ENCODE data around the gene AQP12A.
"Not testable (repeated sequence)": the region's sequence is repeated elsewhere in the genome, so short reads cannot be mapped to it uniquely, and the experiment has no call there.

Gene AQP12A

GRCh38 chr2:240691631-240692420, at the start of gene AQP12A:
AQP12A (plus strand) TSS chr2:240691866; CDS start chr2:240691914, 48 bp downstream.
- not testable (repeated sequence) for DNase-seq

GRCh38 chr2:240642061-240642805, 49.4 kb upstream of the AQP12A start:
- DNase-seq = no peak

- no peak for DNase-seq
These were observed 48.9 kb upstream of the AQP12A start for GRCh38 chr2:240642806-240643092.

- no peak for DNase-seq
These were observed 48.4 kb upstream of the AQP12A start for GRCh38 chr2:240643093-240643810.

GRCh38 chr2:240643811-240644150, 47.9 kb upstream of the AQP12A start:
- no peak for DNase-seq

GRCh38 chr2:240644171-240644651, 47.5 kb upstream of the AQP12A start:
- no peak for DNase-seq

GRCh38 chr2:240644859-240645301, 46.8 kb upstream of the AQP12A start:
- DNase-seq = no peak

GRCh38 chr2:240645346-240645745, 46.3 kb upstream of the AQP12A start:
- DNase-seq = no peak

- no peak for DNase-seq
These were observed 45.9 kb upstream of the AQP12A start for GRCh38 chr2:240645801-240646175.

GRCh38 chr2:240646176-240646899, 45.3 kb upstream of the AQP12A start:
- no peak for DNase-seq

GRCh38 chr2:240646900-240647502, 44.7 kb upstream of the AQP12A start:
- no peak for DNase-seq

- no peak for DNase-seq
These were observed 44.0 kb upstream of the AQP12A start for GRCh38 chr2:240647503-240648154.

GRCh38 chr2:240648155-240648649, 43.5 kb upstream of the AQP12A start:
- DNase-seq = no peak

- no peak for DNase-seq
These were observed 42.9 kb upstream of the AQP12A start for GRCh38 chr2:240648650-240649275.

- DNase-seq = no peak
These were observed 42.3 kb upstream of the AQP12A start for GRCh38 chr2:240649331-240649730.

- DNase-seq = no peak
These were observed 41.3 kb upstream of the AQP12A start for GRCh38 chr2:240650254-240650965.

- no peak for DNase-seq
These were observed 40.5 kb upstream of the AQP12A start for GRCh38 chr2:240651185-240651584.

GRCh38 chr2:240655931-240656886, 35.5 kb upstream of the AQP12A start:
- no peak for DNase-seq

GRCh38 chr2:240659883-240660282, 31.8 kb upstream of the AQP12A start:
- DNase-seq = not testable (repeated sequence)

Data from DMS79 treated with DMSO at 0.1 percent for 48 hours (cell line).